ENCODE measurements around the gene BABAM2. TPM values are rescaled to one million over a fixed set of nuclear protein-coding genes. Genes with fewer than 3 reads are reported as not detected.

BABAM2 gene
- total RNA-seq, 1 donor: 42.0 TPM

DNA sequence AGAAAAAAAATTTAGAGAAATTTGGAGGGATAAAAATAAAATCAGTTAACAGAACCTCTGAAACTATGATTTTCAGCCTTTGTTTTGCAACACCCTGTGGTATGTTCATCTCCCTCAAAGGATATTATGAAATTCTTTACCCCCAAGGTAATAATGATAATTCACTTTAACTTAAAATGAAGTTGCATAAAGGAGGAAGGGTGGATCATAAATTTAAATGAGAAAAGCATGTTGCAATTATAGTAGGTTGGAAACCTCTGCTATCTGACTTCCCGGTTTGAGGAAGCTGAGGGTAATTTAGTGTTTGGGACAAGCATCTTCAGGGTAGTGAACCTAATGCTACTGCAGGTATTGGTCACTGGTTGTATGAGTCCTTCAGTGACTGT, 102.9 kb downstream of the BABAM2 start:
- no peak overlapping the region for H2AFZ ChIP-seq (ENCODE audit: low read length)
- H4K20me1 ChIP-seq (ENCODE audit: insufficient read depth, low read length): no peaks in the 10 kb centered on the region
- H3K27me3 ChIP-seq (ENCODE audit: insufficient read depth, low read length): no peaks in the 10 kb centered on the region
- H3K4me3 ChIP-seq (ENCODE audit: insufficient read depth, low read length): no peak overlapping the region
- peaks cover 3% of the 10 kb centered on the region for H3K79me2 ChIP-seq (ENCODE audit: insufficient read depth, low read length)
- H3K36me3 ChIP-seq (ENCODE audit: insufficient read depth, low read length): no peaks in the 10 kb centered on the region
- H3K27ac ChIP-seq (ENCODE audit: low read depth, low read length): no peak overlapping the region
- H3K4me2 ChIP-seq (ENCODE audit: insufficient read depth, low read length): peak overlapping the region; percentile 15
- H3K9me3 ChIP-seq (ENCODE audit: low read depth, low read length): no peaks in the 10 kb centered on the region
- TF ChIP-seq, protein P1, sequence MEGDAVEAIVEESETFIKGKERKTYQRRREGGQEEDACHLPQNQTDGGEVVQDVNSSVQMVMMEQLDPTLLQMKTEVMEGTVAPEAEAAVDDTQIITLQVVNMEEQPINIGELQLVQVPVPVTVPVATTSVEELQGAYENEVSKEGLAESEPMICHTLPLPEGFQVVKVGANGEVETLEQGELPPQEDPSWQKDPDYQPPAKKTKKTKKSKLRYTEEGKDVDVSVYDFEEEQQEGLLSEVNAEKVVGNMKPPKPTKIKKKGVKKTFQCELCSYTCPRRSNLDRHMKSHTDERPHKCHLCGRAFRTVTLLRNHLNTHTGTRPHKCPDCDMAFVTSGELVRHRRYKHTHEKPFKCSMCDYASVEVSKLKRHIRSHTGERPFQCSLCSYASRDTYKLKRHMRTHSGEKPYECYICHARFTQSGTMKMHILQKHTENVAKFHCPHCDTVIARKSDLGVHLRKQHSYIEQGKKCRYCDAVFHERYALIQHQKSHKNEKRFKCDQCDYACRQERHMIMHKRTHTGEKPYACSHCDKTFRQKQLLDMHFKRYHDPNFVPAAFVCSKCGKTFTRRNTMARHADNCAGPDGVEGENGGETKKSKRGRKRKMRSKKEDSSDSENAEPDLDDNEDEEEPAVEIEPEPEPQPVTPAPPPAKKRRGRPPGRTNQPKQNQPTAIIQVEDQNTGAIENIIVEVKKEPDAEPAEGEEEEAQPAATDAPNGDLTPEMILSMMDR (IDR thresholded peaks at IDR 0.05; ENCODE audit: extremely low read depth, low read depth, low read length): no peak
- no peak for DNase-seq (ENCODE audit: insufficient read length, low spot score, missing footprints)
- H3K4me1 ChIP-seq (ENCODE audit: insufficient read depth, low read length): peaks cover 14% of the 10 kb centered on the region

DNA sequence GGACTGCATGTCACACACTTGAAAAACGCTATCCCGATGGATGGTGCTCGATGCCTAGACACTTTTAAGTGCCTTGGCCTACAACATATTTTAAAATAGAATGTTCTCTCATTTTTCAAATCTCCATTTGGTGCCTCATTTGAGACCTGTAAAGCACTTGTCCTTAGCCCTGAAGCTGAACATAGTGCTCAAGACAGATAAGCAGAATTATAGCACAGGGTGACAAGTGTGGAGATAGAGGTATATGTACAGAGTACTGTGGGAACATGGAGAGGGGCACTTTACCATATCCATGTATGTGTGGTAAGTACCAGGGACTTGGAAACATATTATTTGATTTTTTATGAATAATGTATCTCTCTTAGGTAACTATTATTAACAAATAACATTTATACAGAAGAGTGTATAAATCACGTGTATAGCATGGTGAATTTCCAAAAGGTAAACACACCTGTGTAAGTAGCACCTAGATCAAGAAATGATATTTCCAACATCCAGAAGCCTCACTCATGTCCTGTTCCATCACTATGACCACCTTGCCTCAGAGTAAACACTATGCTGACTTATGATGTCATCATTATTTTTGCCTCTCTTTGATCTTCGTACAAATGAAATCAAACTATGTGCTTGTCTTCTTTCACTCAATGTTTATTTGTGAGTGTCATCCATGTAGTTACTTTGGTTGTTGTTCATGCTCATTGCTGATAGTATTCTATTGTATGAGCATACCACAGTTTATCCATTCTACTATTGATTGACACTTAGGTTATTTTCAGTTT, 103.6 kb downstream of the BABAM2 start:
- Histone ChIP-seq H3K4me2 (ENCODE audit: insufficient read depth, low read length) (peak overlapping the region; percentile 15), H2AFZ (ENCODE audit: low read length) (no peak overlapping the region), H3K79me2 (ENCODE audit: insufficient read depth, low read length) (peaks cover 3% of the 10 kb centered on the region), H3K4me1 (ENCODE audit: insufficient read depth, low read length) (peaks cover 14% of the 10 kb centered on the region), H3K9me3 (ENCODE audit: low read depth, low read length) (no peaks in the 10 kb centered on the region), H3K4me3 (ENCODE audit: insufficient read depth, low read length) (no peak overlapping the region), H4K20me1 (ENCODE audit: insufficient read depth, low read length) (no peaks in the 10 kb centered on the region), H3K36me3 (ENCODE audit: insufficient read depth, low read length) (no peaks in the 10 kb centered on the region), H3K27me3 (ENCODE audit: insufficient read depth, low read length) (no peaks in the 10 kb centered on the region), H3K27ac (ENCODE audit: low read depth, low read length) (no peak overlapping the region)
- no peak for DNase-seq (ENCODE audit: insufficient read length, low spot score, missing footprints)
- TF ChIP-seq, protein P1 (IDR thresholded peaks at IDR 0.05; ENCODE audit: extremely low read depth, low read depth, low read length): no peak

DNA sequence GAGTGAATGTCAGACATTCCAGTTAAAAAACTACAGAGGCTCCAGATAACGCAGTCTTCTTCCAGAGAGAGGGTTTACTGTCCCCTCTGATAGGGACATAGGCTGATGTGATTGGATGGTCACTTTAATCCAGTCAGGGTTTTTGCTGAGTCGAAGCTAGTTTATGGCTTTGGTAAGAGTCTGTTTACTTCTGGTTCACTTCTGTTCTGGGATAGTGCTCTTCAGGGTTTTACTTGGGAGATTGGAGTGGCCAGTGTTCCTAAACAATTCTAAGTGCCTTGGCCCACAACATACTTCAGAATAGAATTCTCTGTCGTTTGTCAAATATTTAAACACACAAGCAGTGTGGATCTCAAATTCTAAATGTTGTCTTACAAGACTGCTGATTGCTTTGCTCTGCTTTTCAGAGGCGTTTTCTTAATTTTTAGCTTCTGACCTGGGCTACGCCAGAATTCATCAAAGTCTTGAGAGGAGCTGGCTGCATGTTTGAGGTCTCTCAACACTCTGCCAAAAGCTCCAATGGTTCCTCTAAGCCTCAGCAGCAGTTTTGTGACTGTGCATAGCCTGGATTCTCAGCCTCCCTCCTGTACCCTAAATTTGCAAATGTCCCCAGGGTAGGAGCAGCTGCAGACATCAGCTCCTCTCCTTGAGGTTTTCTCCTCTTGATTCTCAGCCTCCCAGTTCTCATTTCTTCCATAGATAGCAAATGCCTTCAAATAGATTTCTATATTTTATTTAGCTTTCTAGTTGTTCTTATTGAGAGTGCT, 105.8 kb downstream of the BABAM2 start:
- no peak for DNase-seq (ENCODE audit: insufficient read length, low spot score, missing footprints)
- Histone ChIP-seq H3K36me3 (ENCODE audit: insufficient read depth, low read length) (no peaks in the 10 kb centered on the region), H3K27me3 (ENCODE audit: insufficient read depth, low read length) (no peaks in the 10 kb centered on the region), H3K4me1 (ENCODE audit: insufficient read depth, low read length) (peaks cover 14% of the 10 kb centered on the region), H3K27ac (ENCODE audit: low read depth, low read length) (no peak overlapping the region), H4K20me1 (ENCODE audit: insufficient read depth, low read length) (no peaks in the 10 kb centered on the region), H3K4me2 (ENCODE audit: insufficient read depth, low read length) (no peak overlapping the region), H2AFZ (ENCODE audit: low read length) (no peak overlapping the region), H3K79me2 (ENCODE audit: insufficient read depth, low read length) (peaks cover 3% of the 10 kb centered on the region), H3K4me3 (ENCODE audit: insufficient read depth, low read length) (no peak overlapping the region), H3K9me3 (ENCODE audit: low read depth, low read length) (no peaks in the 10 kb centered on the region)
- TF ChIP-seq, protein P1 (IDR thresholded peaks at IDR 0.05; ENCODE audit: extremely low read depth, low read depth, low read length): no peak

DNA sequence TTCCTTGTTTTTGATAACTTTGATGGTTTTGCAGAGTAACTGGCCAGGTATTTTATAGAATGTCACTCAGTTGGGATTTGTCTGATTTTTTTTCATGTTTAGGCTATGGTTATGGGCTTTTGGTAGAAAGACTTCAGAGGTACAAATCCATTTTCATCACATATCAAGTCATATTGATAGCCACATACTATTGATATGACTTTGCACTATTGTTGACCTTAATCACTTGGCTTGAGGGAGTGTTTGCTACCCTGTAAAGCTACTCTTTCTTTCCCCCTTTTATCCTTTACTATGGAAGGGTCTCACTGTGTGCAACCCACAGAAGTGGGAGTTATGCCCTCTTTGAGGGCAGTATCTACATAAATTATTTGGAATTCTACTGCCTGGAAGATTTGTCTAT, 109.8 kb downstream of the BABAM2 start:
- no peak for DNase-seq (ENCODE audit: insufficient read length, low spot score, missing footprints)

More for the DNA sequence above, 109.8 kb downstream of the BABAM2 start:
- no peak overlapping the region for H3K4me3 ChIP-seq (ENCODE audit: insufficient read depth, low read length)
- H3K4me1 ChIP-seq (ENCODE audit: insufficient read depth, low read length): peaks cover 11% of the 10 kb centered on the region
- no peak overlapping the region for H3K4me2 ChIP-seq (ENCODE audit: insufficient read depth, low read length)
- no peaks in the 10 kb centered on the region for H4K20me1 ChIP-seq (ENCODE audit: insufficient read depth, low read length)
- no peaks in the 10 kb centered on the region for H3K36me3 ChIP-seq (ENCODE audit: insufficient read depth, low read length)
- TF ChIP-seq, protein P1 (IDR thresholded peaks at IDR 0.05; ENCODE audit: extremely low read depth, low read depth, low read length): no peak
- no peaks in the 10 kb centered on the region for H3K27me3 ChIP-seq (ENCODE audit: insufficient read depth, low read length)
- H2AFZ ChIP-seq (ENCODE audit: low read length): no peak overlapping the region
- no peaks in the 10 kb centered on the region for H3K9me3 ChIP-seq (ENCODE audit: low read depth, low read length)
- peaks cover 2% of the 10 kb centered on the region for H3K79me2 ChIP-seq (ENCODE audit: insufficient read depth, low read length)
- no peak overlapping the region for H3K27ac ChIP-seq (ENCODE audit: low read depth, low read length)

All from osteoblast (primary cell).